Right atrium auricular region (tissue), 2 donors: Measurements from ENCODE around the gene MARK2. TPM values are rescaled to one million over a fixed set of nuclear protein-coding genes. Genes with fewer than 3 reads are reported as not detected.

Experiments used
- DNase-seq: peaks from one replicate; pipeline ENCODE4 v3.0.0-alpha.2; 2019; ENCODE audit warnings: low spot score
- H3K27ac ChIP-seq, 2 donors: fragments of 200-600 bp; sonication (generic); 1 replicate in 1 of 2; 2 replicates in 1 of 2; pipeline ENCODE4 v1.5.1; 2016 to 2019
- H3K27me3 ChIP-seq, 2 donors: fragments of 200-600 bp; sonication (generic); one replicate each; pipeline versions ENCODE4 v1.5.1 to v1.6.0; 2017 to 2019
- H3K36me3 ChIP-seq: fragments of 200-600 bp; sonication (generic); one replicate; pipeline ENCODE4 v1.5.1; 2016
- H3K4me1 ChIP-seq, 2 donors: fragments of 200-600 bp; sonication (generic); one replicate each; pipeline versions ENCODE4 v1.5.1 to v1.6.0; 2017 to 2019
- H3K4me3 ChIP-seq, 2 donors: fragments of 200-600 bp; sonication (generic); 1 replicate in 1 of 2; 2 replicates in 1 of 2; pipeline ENCODE4 v1.5.1; 2017 to 2019; ENCODE audit warnings: mild to moderate bottlenecking in 1 of 2, moderate library complexity in 1 of 2
- H3K9me3 ChIP-seq, 2 donors: fragments of 200-600 bp; sonication (generic); one replicate each; pipeline ENCODE4 v1.5.1; 2019
- total RNA-seq, 2 donors: library from RNA; depleted of rRNA; stranded (reverse); fragments of >200 nt; gene quantifications; one replicate each; pipeline ENCODE4 v1.1.0, GENCODE V29; 2016
- TF ChIP-seq, protein P1 (sequence below), 2 donors: fragments of 200-600 bp; sonication (generic); IDR thresholded peaks; one replicate each; pipeline ENCODE4 v1.5.1; 2019; ENCODE audit warnings: antibody characterized with exemption in 2 of 2

MARK2 gene
- total RNA-seq, 2 donors from 2014 or later = 29.3 to 31.5 TPM

- DNase-seq = no peak
- peak overlapping the region; percentile 71 to 83 for H3K27ac ChIP-seq
- no peaks in the 10 kb centered on the region for H3K36me3 ChIP-seq
- H3K9me3 ChIP-seq = no peaks in the 10 kb centered on the region
- H3K4me1 ChIP-seq = peaks cover 0 to 88% of the 10 kb centered on the region in 2 donors
- H3K27me3 ChIP-seq = no peaks in the 10 kb centered on the region
- TF ChIP-seq, protein P1, sequence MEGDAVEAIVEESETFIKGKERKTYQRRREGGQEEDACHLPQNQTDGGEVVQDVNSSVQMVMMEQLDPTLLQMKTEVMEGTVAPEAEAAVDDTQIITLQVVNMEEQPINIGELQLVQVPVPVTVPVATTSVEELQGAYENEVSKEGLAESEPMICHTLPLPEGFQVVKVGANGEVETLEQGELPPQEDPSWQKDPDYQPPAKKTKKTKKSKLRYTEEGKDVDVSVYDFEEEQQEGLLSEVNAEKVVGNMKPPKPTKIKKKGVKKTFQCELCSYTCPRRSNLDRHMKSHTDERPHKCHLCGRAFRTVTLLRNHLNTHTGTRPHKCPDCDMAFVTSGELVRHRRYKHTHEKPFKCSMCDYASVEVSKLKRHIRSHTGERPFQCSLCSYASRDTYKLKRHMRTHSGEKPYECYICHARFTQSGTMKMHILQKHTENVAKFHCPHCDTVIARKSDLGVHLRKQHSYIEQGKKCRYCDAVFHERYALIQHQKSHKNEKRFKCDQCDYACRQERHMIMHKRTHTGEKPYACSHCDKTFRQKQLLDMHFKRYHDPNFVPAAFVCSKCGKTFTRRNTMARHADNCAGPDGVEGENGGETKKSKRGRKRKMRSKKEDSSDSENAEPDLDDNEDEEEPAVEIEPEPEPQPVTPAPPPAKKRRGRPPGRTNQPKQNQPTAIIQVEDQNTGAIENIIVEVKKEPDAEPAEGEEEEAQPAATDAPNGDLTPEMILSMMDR (IDR thresholded peaks at IDR 0.05) = no peak
- H3K4me3 ChIP-seq = no peak overlapping the region
Observed at GRCh38 chr11:63873311-63873710, 34.4 kb downstream of the MARK2 start.

DNA sequence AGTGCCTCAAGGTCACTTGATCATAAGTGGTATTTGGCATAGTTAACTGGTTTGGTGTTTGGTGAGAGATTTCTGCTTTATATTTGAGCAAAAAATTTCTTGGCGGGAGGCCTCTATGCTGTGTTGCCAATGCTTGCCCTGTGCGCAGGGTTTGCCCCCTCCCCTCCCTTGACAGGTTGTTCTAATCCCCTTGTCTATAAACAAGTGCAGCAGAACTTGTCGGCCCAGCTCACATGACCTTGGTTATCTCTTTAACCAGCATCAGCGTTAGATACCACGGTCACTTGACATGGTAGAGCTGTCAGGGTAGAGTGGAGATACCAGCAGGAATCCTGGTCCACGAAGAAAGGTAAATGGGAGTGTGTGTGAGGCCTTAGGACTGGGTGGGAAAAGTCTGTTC lies 35.6 kb downstream of the MARK2 start:
- peak overlapping the region; percentile 71 to 83 for H3K27ac ChIP-seq
- TF ChIP-seq, protein P1 (IDR thresholded peaks at IDR 0.05) = no peak
- H3K27me3 ChIP-seq = no peaks in the 10 kb centered on the region
- no peak overlapping the region for H3K4me3 ChIP-seq
- H3K4me1 ChIP-seq = peaks cover 0 to 85% of the 10 kb centered on the region in 2 donors
- H3K9me3 ChIP-seq = no peaks in the 10 kb centered on the region
- peaks cover 5% of the 10 kb centered on the region for H3K36me3 ChIP-seq
- DNase-seq = no peak

GRCh38 chr11:63875506-63876065 lies 36.7 kb downstream of the MARK2 start:
- Histone ChIP-seq H3K9me3 (no peaks in the 10 kb centered on the region), H3K4me1 (peaks cover 0 to 85% of the 10 kb centered on the region in 2 donors), H3K27ac (peak overlapping the region; percentile 71 to 83), H3K4me3 (no peak overlapping the region), H3K27me3 (no peaks in the 10 kb centered on the region), H3K36me3 (peaks cover 5% of the 10 kb centered on the region)
- DNase-seq = no peak
- TF ChIP-seq, protein P1 (IDR thresholded peaks at IDR 0.05) = no peak

GRCh38 chr11:63876616-63877015 lies 37.7 kb downstream of the MARK2 start:
- H3K36me3 ChIP-seq = peaks cover 5% of the 10 kb centered on the region
- H3K4me1 ChIP-seq = peaks cover 0 to 78% of the 10 kb centered on the region in 2 donors
- H3K27me3 ChIP-seq = no peaks in the 10 kb centered on the region
- no peak for DNase-seq
- no peak overlapping the region for H3K4me3 ChIP-seq
- peak overlapping the region; percentile 71 to 83 for H3K27ac ChIP-seq
- TF ChIP-seq, protein P1 (IDR thresholded peaks at IDR 0.05) = no peak
- H3K9me3 ChIP-seq = no peaks in the 10 kb centered on the region

- H3K4me1 ChIP-seq = peaks cover 0 to 71% of the 10 kb centered on the region in 2 donors
- H3K4me3 ChIP-seq = no peak overlapping the region
- no peaks in the 10 kb centered on the region for H3K27me3 ChIP-seq
- no peak for DNase-seq
- TF ChIP-seq, protein P1 (IDR thresholded peaks at IDR 0.05) = no peak
- H3K36me3 ChIP-seq = peaks cover 5% of the 10 kb centered on the region
- no peak overlapping the region for H3K27ac ChIP-seq
- H3K9me3 ChIP-seq = no peaks in the 10 kb centered on the region
Observed at GRCh38 chr11:63877658-63878241, 38.8 kb downstream of the MARK2 start.
